Caco-2 (cell line): ENCODE results near the gene STK35. TPM values are rescaled to one million over a fixed set of nuclear protein-coding genes. Genes with fewer than 3 reads are reported as not detected.

Experiments
- BruUV-seq: library from RNA; stranded (reverse); fragments of 400-500 nt; replicated peaks from 2 replicates; lab custom pipeline; 2021; lab: Mats Ljungman, UMichigan
- CTCF ChIA-PET: fragments of 300-600 bp; sonication (Branson Sonifier 250); formaldehyde crosslinking; loops from one replicate; lab custom pipeline; 2022; ENCODE audit warnings: antibody characterized with exemption; lab: Charles Lee
- POLR2A ChIA-PET: fragments of 300-600 bp; sonication (Branson Sonifier 250); formaldehyde crosslinking; loops from one replicate; lab custom pipeline; 2022; ENCODE audit warnings: antibody characterized with exemption; lab: Charles Lee
- DNase-seq, 2 experiments: peaks; one replicate each; pipeline versions ENCODE4 v3.0.0 to v3.0.0-alpha.2; 2020 to 2022
- H3K27me3 ChIP-seq: replicated peaks from 2 replicates; pipeline ENCODE4 v1.6.0; 2011; ENCODE audit warnings: low read length; ENCODE audit not compliant: control insufficient read depth, insufficient read depth
- H3K36me3 ChIP-seq: 2 replicates; pipeline ENCODE4 v1.5.1; 2011; ENCODE audit warnings: low read length; ENCODE audit not compliant: control insufficient read depth, insufficient read depth
- H3K4me1 ChIP-seq: fragments of 250-450 bp; sonication (Bioruptor Pico); 2 replicates; pipeline ENCODE4 v1.5.1; 2020; ENCODE audit warnings: mild to moderate bottlenecking
- H3K4me3 ChIP-seq: 2 replicates; pipeline ENCODE4 v1.5.1; 2011; ENCODE audit warnings: low read depth, mild to moderate bottlenecking, control low read depth, low read length
- H3K9me3 ChIP-seq: fragments of 250-450 bp; sonication (Bioruptor Pico); 2 replicates; pipeline ENCODE4 v1.5.1; 2020; ENCODE audit warnings: mild to moderate bottlenecking, moderate library complexity
- H3K27ac Mint-ChIP-seq: one replicate; pipeline ENCODE4 v1.8.0; 2022; ENCODE audit warnings: mixed read lengths; ENCODE audit not compliant: unreplicated experiment
- H3K27me3 Mint-ChIP-seq: one replicate; pipeline ENCODE4 v1.8.0; 2022; ENCODE audit warnings: mixed read lengths; ENCODE audit not compliant: insufficient read depth, unreplicated experiment
- H3K36me3 Mint-ChIP-seq: one replicate; pipeline ENCODE4 v1.8.0; 2022; ENCODE audit warnings: mild to moderate bottlenecking, mixed read lengths; ENCODE audit not compliant: insufficient read depth, unreplicated experiment
- H3K4me1 Mint-ChIP-seq: one replicate; pipeline ENCODE4 v1.8.0; 2022; ENCODE audit warnings: low read depth, mixed read lengths; ENCODE audit not compliant: unreplicated experiment
- H3K4me3 Mint-ChIP-seq: one replicate; pipeline ENCODE4 v1.8.0; 2022; ENCODE audit warnings: mild to moderate bottlenecking, moderate library complexity, mixed read lengths; ENCODE audit not compliant: unreplicated experiment
- H3K9me3 Mint-ChIP-seq: one replicate; pipeline ENCODE4 v1.8.0; 2022; ENCODE audit warnings: mixed read lengths; ENCODE audit not compliant: unreplicated experiment
- CTCF ChIP-seq, 2 experiments: fragments of 200-600 bp in 1 of 2; IDR thresholded peaks; 1 replicate in 1 of 2; 2 replicates in 1 of 2; pipeline versions ENCODE4 v1.5.1 to v1.8.0; 2011 to 2022; ENCODE audit warnings: antibody characterized with exemption in 1 of 2, control low read depth in 1 of 2, inconsistent platforms in 1 of 2, low read depth in 1 of 2, low read length in 1 of 2, mild to moderate bottlenecking in 1 of 2, moderate library complexity in 1 of 2; ENCODE audit not compliant: insufficient read depth in 1 of 2, severe bottlenecking in 1 of 2, unreplicated experiment in 1 of 2
- intact Hi-C: fragments of 100-400 bp; cut with micrococcal nuclease; formaldehyde crosslinking; loops from one replicate; pipeline ENCODE4 v1.10.0; 2022; ENCODE audit not compliant: unreplicated experiment
- total RNA-seq: library from RNA; stranded (reverse); gene quantifications from 2 replicates; pipeline ENCODE4 v1.2.3, GENCODE V29; 2022

STK35 gene
- total RNA-seq, 1 experiment from 2014 or later: 40.2 TPM

- intact Hi-C loops: no loop called here
- H3K27ac Mint-ChIP-seq: no peak overlapping the region
- no peaks in the 10 kb centered on the region for H3K4me1 ChIP-seq
- no peak for DNase-seq
- ChIA-PET CTCF (no interaction called here), POLR2A (no interaction called here)
- H3K36me3 ChIP-seq: no peaks in the 10 kb centered on the region
- H3K4me3 Mint-ChIP-seq: no peak overlapping the region
- H3K4me3 ChIP-seq: no peak overlapping the region
- no TSS peak for BruUV-seq
- no peaks in the 10 kb centered on the region for H3K27me3 ChIP-seq
- peaks cover 10% of the 10 kb centered on the region for H3K27me3 Mint-ChIP-seq
- no peaks in the 10 kb centered on the region for H3K4me1 Mint-ChIP-seq
- H3K36me3 Mint-ChIP-seq: no peaks in the 10 kb centered on the region
- no peak for TF ChIP-seq CTCF (IDR thresholded peaks at IDR 0.05; ENCODE audit: insufficient read depth in 1 of 2, low read depth in 1 of 2, low read length in 1 of 2, severe bottlenecking in 1 of 2, unreplicated experiment in 1 of 2)
- H3K9me3 Mint-ChIP-seq: no peaks in the 10 kb centered on the region
- no peaks in the 10 kb centered on the region for H3K9me3 ChIP-seq
Measured at GRCh38 chr20:2164421-2164820, 62.8 kb downstream of the STK35 start.

- BruUV-seq: no TSS peak
- POLR2A ChIA-PET: no interaction called here
Measured at GRCh38 chr20:2164966-2165365, 63.3 kb downstream of the STK35 start.

GRCh38 chr20:2165871-2166270 is 64.2 kb downstream of the STK35 start:
- no peaks in the 10 kb centered on the region for H3K4me1 ChIP-seq
- H3K4me1 Mint-ChIP-seq: no peaks in the 10 kb centered on the region
- BruUV-seq: no TSS peak
- H3K27me3 ChIP-seq: no peaks in the 10 kb centered on the region
- POLR2A ChIA-PET: no interaction called here
- H3K36me3 ChIP-seq: no peaks in the 10 kb centered on the region
- H3K4me3 ChIP-seq: no peak overlapping the region
- H3K27me3 Mint-ChIP-seq: peaks cover 12% of the 10 kb centered on the region
- H3K36me3 Mint-ChIP-seq: no peaks in the 10 kb centered on the region
- intact Hi-C loops: no loop called here
- no peak overlapping the region for H3K27ac Mint-ChIP-seq
- CTCF ChIA-PET: no interaction called here
- H3K9me3 Mint-ChIP-seq: no peaks in the 10 kb centered on the region
- DNase-seq: no peak
- no peak overlapping the region for H3K4me3 Mint-ChIP-seq
- no peaks in the 10 kb centered on the region for H3K9me3 ChIP-seq
- TF ChIP-seq CTCF (IDR thresholded peaks at IDR 0.05; ENCODE audit: insufficient read depth in 1 of 2, low read depth in 1 of 2, low read length in 1 of 2, severe bottlenecking in 1 of 2, unreplicated experiment in 1 of 2): no peak

More at GRCh38 chr20:2164966-2165365, 63.3 kb downstream of the STK35 start:
- Mint-ChIP-seq H3K27me3 (peaks cover 10% of the 10 kb centered on the region), H3K9me3 (no peaks in the 10 kb centered on the region), H3K27ac (no peak overlapping the region), H3K4me3 (no peak overlapping the region), H3K4me1 (no peaks in the 10 kb centered on the region), H3K36me3 (no peaks in the 10 kb centered on the region)
- no peak for DNase-seq
- CTCF ChIA-PET: no interaction called here
- no peak overlapping the region for H3K4me3 ChIP-seq
- H3K9me3 ChIP-seq: no peaks in the 10 kb centered on the region
- TF ChIP-seq CTCF (IDR thresholded peaks at IDR 0.05; ENCODE audit: insufficient read depth in 1 of 2, low read depth in 1 of 2, low read length in 1 of 2, severe bottlenecking in 1 of 2, unreplicated experiment in 1 of 2): no peak
- intact Hi-C loops: no loop called here
- no peaks in the 10 kb centered on the region for H3K4me1 ChIP-seq
- no peaks in the 10 kb centered on the region for H3K36me3 ChIP-seq
- H3K27me3 ChIP-seq: no peaks in the 10 kb centered on the region
